ENCODE measurements around the gene VMP1. TPM values are rescaled to one million over a fixed set of nuclear protein-coding genes. Genes with fewer than 3 reads are reported as not detected.
"Not testable (repeated sequence)": the region's sequence is repeated elsewhere in the genome, so short reads cannot be mapped to it uniquely, and the experiment has no call there.

VMP1 gene
- total RNA-seq, 2 donors from 2014 or later, result 259 to 390 TPM

DNA sequence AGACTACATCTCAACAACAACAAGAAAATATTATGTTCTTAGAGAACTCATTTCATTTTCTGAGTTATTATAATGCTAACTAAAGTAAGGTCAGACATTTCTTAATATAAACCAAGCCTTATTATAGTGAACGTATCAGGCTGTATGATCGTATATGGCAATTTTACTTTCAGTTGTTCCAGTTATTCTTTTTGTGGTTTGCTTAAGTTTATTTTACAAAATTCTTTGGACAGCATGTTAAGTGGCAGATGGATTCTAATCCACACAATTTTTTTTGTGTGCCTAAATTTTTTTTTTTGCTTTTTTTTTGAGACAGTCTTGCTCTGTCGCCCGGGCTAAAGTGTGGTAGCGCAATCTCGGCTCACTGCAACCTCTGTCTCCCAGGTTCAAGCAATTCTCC, 59.0 kb downstream of the VMP1 start:
- intact Hi-C loops (cut with DNase I), result no loop called here
- no peak for DNase-seq (ENCODE audit: low spot score)

DNA sequence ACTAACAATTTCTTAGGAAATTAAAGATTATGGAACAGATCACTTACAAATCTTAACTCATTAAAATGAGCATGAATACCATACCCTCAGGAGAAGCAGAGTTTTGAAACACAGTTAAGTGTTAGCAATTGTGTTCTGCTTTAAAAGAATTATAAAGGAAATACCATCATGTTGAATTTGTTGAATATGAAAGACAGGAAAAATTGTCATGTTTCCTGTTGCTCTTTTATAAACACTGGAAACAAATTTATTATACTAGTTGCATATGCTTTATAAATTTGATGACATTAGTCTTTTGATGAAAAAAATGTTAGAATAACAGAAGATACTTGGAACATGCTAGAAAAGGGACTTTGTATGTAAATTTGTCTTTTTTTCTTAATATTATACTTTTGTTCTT, 59.7 kb downstream of the VMP1 start:
- intact Hi-C loops (cut with DNase I), result no loop called here
- no peak for DNase-seq (ENCODE audit: low spot score)

- no peak for DNase-seq (ENCODE audit: low spot score)
- intact Hi-C loops (cut with DNase I), result no loop called here
Measured at GRCh38 chr17:59769887-59770286, 62.4 kb downstream of the VMP1 start.

- DNase-seq (ENCODE audit: low spot score), result no peak
- intact Hi-C loops (cut with DNase I), result no loop called here
Measured at GRCh38 chr17:59771093-59771492, 63.6 kb downstream of the VMP1 start.

DNA sequence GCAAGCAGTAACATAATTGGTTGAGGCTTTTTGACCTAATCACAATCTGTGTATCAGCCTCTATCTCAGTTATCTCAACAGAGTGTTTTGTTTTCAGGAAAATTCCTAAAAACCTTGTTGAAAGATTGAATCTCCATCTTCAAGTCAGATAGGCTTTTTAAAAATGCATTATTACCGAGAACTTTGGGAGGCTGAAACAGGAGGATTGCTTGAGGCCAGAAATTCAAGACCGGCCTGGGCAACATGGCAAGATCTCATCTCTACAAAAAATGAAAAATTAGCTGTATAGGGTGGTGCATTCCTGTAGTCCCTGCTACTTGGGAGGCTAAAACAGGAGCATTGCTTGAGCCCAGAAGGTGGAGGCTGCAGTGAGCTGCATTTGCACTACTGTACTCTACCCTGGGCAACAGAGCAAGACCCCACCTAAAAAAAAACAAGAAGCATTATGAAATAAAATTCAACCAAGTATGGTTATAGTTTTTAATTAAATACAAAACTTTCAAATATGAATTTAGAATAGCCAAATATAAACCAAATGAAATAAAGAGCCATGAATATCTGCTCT, 68.4 kb downstream of the VMP1 start:
- no peak for DNase-seq (ENCODE audit: low spot score)
- intact Hi-C loops (cut with DNase I), result no loop called here

DNA sequence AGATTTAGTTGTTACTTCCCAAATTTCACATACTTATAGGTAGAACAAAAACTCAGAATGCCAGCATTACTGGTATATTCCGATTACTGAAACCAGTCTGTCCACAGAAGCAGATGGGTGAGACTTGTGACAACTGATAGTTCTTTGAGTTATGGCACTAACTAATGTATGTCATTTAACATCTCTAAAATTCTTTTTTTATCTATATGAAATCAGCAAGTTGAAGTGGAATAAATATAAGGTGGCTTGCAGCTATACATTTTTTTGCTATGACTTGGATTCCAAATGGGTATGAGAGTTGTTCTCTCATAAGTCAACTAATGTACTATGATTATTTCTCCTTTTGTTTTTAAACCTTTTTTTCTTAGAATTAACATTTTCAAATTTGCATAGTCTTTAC, 69.1 kb downstream of the VMP1 start:
- intact Hi-C loops (cut with DNase I), result no loop called here
- DNase-seq (ENCODE audit: low spot score), result no peak

- no peak for DNase-seq (ENCODE audit: low spot score)
- intact Hi-C loops (cut with DNase I), result no loop called here
Measured at GRCh38 chr17:59777033-59777432, 69.6 kb downstream of the VMP1 start.

DNA sequence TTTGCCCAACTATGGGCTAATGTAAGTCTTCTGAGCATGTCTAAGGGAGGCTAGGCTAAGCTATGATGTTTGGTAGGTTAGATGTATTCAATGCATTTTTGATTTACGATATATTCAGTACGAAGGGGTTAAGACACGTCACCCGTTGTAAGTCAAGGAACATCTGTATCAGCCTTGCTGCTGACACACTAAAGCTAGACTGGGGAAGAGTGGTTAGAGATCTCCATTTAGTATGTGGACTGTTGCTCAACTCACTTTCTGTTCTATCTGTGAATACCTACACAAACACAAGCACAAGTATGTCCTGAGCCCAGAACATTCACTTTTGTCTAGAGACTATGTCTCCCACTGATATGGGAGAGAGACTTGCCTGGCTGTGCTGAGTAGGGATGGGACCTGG, 71.5 kb downstream of the VMP1 start:
- intact Hi-C loops (cut with DNase I), result no loop called here
- no peak for DNase-seq (ENCODE audit: low spot score)

- intact Hi-C loops (cut with DNase I), result no loop called here
- DNase-seq (ENCODE audit: low spot score), result no peak
Measured at GRCh38 chr17:59779521-59779920, 72.1 kb downstream of the VMP1 start.

- DNase-seq (ENCODE audit: low spot score); intact Hi-C loops (cut with DNase I): not testable (repeated sequence)
Measured at GRCh38 chr17:59780548-59780947, 73.1 kb downstream of the VMP1 start.

DNA sequence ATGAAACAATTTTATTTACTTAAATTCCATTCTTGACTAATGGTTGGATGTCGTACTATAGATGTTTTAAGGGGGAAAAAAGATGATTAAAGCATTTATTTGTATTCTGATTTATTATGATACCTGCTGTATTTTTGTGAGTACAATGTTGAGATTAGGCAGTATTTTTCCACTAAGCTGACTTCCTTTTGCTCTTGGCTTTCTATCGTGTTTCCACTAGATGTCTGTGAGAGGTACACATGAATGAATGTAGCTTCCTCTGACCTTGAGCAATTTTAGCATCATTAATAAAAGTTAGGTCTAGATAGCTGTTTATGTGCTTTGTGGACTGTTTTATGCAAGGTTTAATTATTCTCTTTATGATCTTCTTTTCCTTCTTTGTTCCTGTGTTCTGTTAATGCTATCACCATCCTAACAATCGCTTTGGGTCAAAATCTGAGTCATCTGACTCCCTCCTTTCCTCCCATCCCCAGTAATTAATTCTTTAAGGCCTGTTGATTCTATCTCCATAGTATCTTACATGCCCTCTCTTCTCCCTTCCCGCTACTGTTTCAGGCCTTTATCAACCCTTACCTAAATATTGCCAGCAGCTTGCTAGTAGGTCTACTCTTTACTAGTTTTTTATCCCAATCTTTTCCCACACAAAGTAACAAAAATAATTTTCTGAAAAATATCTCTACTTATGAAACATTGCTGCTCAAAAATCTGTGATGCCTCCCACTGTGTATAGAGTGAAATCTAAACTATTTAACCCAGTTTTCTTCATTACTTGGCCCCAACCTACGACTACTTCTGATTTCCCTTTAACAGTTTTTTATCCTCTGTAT, 76.0 kb downstream of the VMP1 start:
- no peak for DNase-seq (ENCODE audit: low spot score)
- intact Hi-C loops (cut with DNase I), result no loop called here

DNA sequence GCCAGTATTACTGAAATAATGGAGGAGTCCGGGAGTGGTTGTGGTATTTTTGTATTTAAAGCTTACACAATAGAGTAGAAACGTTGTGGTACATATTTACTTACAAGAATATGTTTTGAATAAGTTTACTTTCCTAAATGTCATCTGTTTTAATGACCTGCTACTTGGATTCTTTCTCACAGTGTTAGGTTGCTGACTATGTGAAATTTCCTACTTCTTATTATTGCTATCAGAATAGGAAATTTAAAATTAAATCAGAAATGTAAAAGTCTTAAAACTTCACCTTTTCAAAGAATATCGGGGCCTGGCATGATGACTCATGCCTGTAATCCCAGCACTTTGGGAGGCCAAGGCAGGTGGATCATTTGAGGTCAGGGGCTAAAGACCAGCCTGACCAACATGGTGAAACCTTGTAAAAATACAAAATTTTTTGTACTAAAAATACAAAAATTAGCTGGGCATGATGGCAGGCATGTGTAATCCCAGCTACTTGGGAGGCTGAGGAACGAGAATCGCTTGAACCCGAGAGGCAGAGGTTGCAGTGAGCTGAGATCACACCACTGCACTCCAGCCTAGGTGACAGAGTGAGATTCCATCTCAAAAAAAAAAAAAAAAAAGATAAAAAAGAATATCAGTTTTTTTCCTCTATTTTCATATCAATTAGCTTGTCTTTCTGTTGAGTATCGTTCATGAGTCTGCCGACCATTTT, 77.8 kb downstream of the VMP1 start:
- intact Hi-C loops (cut with DNase I), result loop anchor here in 1 of 2 donors (5.0 kb wide), 1 partner anchor 42 kb away; no protein-coding TSS in a partner anchor
- DNase-seq (ENCODE audit: low spot score), result no peak

GRCh38 chr17:59786213-59786535, 78.7 kb downstream of the VMP1 start:
- intact Hi-C loops (cut with DNase I), result loop anchor here in 1 of 2 donors (5.0 kb wide), 1 partner anchor 41 kb away; no protein-coding TSS in a partner anchor
- DNase-seq (ENCODE audit: low spot score), result no peak

DNA sequence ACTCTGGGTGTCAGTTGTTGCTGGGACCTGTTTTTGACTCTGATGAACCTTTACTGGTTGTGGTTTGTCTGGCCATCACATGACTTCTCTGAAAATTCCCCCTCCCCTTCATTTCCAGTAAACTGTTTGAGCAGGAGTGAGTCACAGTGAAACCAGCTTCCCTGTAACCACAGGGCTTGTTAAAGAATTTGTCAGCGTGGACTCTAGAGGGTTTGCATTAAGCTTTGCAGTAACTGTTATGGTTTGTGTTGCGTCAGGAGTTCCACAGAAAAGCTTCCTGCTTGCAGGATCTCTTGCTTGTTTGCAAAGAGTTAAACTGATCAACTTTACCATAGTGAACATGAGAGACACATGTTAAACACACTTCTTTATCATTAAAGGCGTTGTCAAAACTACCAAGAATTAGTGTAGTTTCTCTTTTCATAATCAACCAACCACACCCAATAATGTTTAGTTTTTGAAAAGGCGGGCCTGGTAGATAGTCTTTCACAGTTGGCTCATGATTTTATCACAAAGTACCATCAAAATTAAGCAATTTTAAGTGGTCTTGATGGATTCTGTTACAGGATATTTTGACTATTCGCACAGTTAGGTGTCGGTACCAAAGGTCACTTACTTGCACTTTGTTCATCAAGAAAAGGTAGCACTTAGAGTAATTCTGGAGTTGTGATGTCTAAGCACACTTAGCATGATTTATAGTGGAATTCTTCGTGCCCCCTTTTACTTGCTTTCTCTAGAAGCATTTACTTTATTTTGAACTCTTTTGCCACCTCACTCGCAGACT, 79.3 kb downstream of the VMP1 start:
- intact Hi-C loops (cut with DNase I), result loop anchor here (1.0 to 5.0 kb wide), 2 partner anchors 31 to 41 kb away; no protein-coding TSS in a partner anchor
- DNase-seq (ENCODE audit: low spot score), result no peak

- intact Hi-C loops (cut with DNase I), result loop anchor here in 1 of 2 donors (5.0 kb wide), 1 partner anchor 37 kb away; no protein-coding TSS in a partner anchor
- not testable (repeated sequence) for DNase-seq (ENCODE audit: low spot score)
Measured at GRCh38 chr17:59789849-59790248, 82.4 kb downstream of the VMP1 start.

GRCh38 chr17:59790418-59790817, 83.0 kb downstream of the VMP1 start:
- intact Hi-C loops (cut with DNase I); DNase-seq (ENCODE audit: low spot score): not testable (repeated sequence)

DNA sequence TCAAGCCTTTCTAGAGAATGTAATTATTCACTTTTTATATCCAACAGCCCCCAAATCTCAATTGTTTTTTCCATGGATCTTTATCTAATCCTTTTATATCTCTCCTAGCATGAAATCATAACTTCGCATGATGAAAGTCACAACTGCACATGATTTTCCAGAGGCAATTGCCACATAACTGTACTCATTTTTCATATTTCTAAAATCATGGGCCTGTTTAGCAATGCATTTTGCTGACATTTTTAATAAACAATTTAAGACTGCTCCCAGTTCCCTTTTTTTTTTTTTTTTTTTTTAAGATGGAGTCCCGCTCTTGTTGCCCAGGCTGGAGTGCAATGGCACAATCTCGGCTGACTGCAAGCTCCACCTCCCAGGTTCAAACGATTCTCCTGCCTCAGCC, 83.5 kb downstream of the VMP1 start:
- no peak for DNase-seq (ENCODE audit: low spot score)
- intact Hi-C loops (cut with DNase I), result no loop called here

GRCh38 chr17:59791603-59792457, 84.4 kb downstream of the VMP1 start:
- no peak for DNase-seq (ENCODE audit: low spot score)
- intact Hi-C loops (cut with DNase I), result no loop called here

DNA sequence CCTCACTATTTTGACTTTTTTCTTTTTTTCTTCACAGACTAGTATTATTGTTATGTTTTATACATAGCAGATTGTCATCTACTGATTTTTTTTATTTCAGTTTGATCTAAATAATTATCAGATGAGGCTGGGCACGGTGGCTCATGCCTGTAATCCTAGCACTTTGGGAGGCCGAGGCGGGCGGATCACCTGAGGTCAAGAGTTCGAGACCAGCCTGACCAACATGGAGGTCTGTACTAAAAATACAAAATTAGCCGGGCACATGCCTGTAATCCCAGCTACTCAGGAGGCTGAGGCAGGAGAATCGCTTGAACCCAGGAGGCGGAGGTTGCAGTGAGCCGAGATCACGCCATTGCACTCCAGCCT, 85.0 kb downstream of the VMP1 start:
- DNase-seq (ENCODE audit: low spot score); intact Hi-C loops (cut with DNase I): not testable (repeated sequence)

Measured in posterior vena cava (tissue), 2 donors.